ENCODE data around the gene IGFBP3. TPM values are rescaled to one million over a fixed set of nuclear protein-coding genes. Genes with fewer than 3 reads are reported as not detected.

Gene IGFBP3
- polyA plus RNA-seq, 3 donors: 0.06 TPM; not detected in 2

- Mint-ChIP-seq H3K4me3 (peak overlapping the region in 1 of 2 donors; percentile 72), H3K27me3 (ENCODE audit: low read depth in 3 of 3) (peaks cover 53 to 76% (median 64%) of the 10 kb centered on the region in 3 donors), H3K9me3 (peaks cover 0 to 9% (median 0%) of the 10 kb centered on the region in 7 donors), H3K36me3 (no peaks in the 10 kb centered on the region), H3K4me1 (peaks cover 4% of the 10 kb centered on the region), H3K27ac (no peak overlapping the region)
- DNase-seq: no peak
- TF ChIP-seq CTCF (IDR thresholded peaks at IDR 0.05): no peak
- no peaks in the 10 kb centered on the region for H3K4me1 ChIP-seq (ENCODE audit: control insufficient read depth in 1 of 2, insufficient read depth in 2 of 2, low read length in 2 of 2)
- 7% methylated on average over 28 of the region's 36 CpGs for WGBS (ENCODE audit: insufficient coverage)
- no peak overlapping the region for H3K9ac ChIP-seq (ENCODE audit: insufficient read depth, low read length, poor library complexity, severe bottlenecking)
- H3K27me3 ChIP-seq (ENCODE audit: control insufficient read depth in 2 of 2, insufficient read depth in 2 of 2, low read length in 2 of 2): peaks cover 53 to 70% of the 10 kb centered on the region in 2 donors
- intact Hi-C loops (cut with micrococcal nuclease): no loop called here
- peaks cover 0 to 18% of the 10 kb centered on the region in 2 donors for H3K9me3 ChIP-seq (replicated peaks in 1 of 2; ENCODE audit: control insufficient read depth in 1 of 2, insufficient read depth in 1 of 2, low read length in 2 of 2)
- no peaks in the 10 kb centered on the region for H4K20me1 ChIP-seq (ENCODE audit: insufficient read depth, low read length)
- no peak overlapping the region for H3K4me2 ChIP-seq (replicated peaks; ENCODE audit: extremely low read depth, low read length, poor library complexity, severe bottlenecking)
- no peak overlapping the region for H3K27ac ChIP-seq (ENCODE audit: low read depth in 1 of 2, low read length in 2 of 2)
- H3K4me3 ChIP-seq (replicated peaks in 1 of 3; ENCODE audit: low read depth in 2 of 3, low read length in 3 of 3): no peak overlapping the region
- H2AFZ ChIP-seq (ENCODE audit: insufficient read depth, low read depth, low read length, poor library complexity, severe bottlenecking): no peak overlapping the region
- no peaks in the 10 kb centered on the region for H3K79me2 ChIP-seq (ENCODE audit: insufficient read depth, low read length)
- no peaks in the 10 kb centered on the region for H3K36me3 ChIP-seq (replicated peaks in 1 of 2; ENCODE audit: control insufficient read depth in 1 of 2, insufficient read depth in 2 of 2, low read length in 2 of 2)
These were observed 837 bp upstream of the IGFBP3 start for GRCh38 chr7:45921699-45922519.

GRCh38 chr7:45921381-45921698 lies 268 bp upstream of the IGFBP3 start:
- H3K79me2 ChIP-seq (ENCODE audit: insufficient read depth, low read length): no peaks in the 10 kb centered on the region
- peaks cover 53 to 76% (median 64%) of the 10 kb centered on the region in 3 donors for H3K27me3 Mint-ChIP-seq (ENCODE audit: low read depth in 3 of 3)
- peaks cover 55 to 70% of the 10 kb centered on the region in 2 donors for H3K27me3 ChIP-seq (ENCODE audit: control insufficient read depth in 2 of 2, insufficient read depth in 2 of 2, low read length in 2 of 2)
- H3K9ac ChIP-seq (ENCODE audit: insufficient read depth, low read length, poor library complexity, severe bottlenecking): no peak overlapping the region
- no peak for DNase-seq
- no peaks in the 10 kb centered on the region for H4K20me1 ChIP-seq (ENCODE audit: insufficient read depth, low read length)
- TF ChIP-seq CTCF (IDR thresholded peaks at IDR 0.05): no peak
- no peaks in the 10 kb centered on the region for H3K36me3 Mint-ChIP-seq
- no peaks in the 10 kb centered on the region for H3K36me3 ChIP-seq (replicated peaks in 1 of 2; ENCODE audit: control insufficient read depth in 1 of 2, insufficient read depth in 2 of 2, low read length in 2 of 2)
- no peak overlapping the region for H3K4me2 ChIP-seq (replicated peaks; ENCODE audit: extremely low read depth, low read length, poor library complexity, severe bottlenecking)
- H3K4me1 Mint-ChIP-seq: peaks cover 4% of the 10 kb centered on the region
- no peak overlapping the region for H3K27ac Mint-ChIP-seq
- H3K4me3 Mint-ChIP-seq: peak overlapping the region in 1 of 2 donors; percentile 72
- H3K4me3 ChIP-seq (replicated peaks in 1 of 3; ENCODE audit: low read depth in 2 of 3, low read length in 3 of 3): no peak overlapping the region
- peaks cover 0 to 9% (median 0%) of the 10 kb centered on the region in 7 donors for H3K9me3 Mint-ChIP-seq
- H3K9me3 ChIP-seq (replicated peaks in 1 of 2; ENCODE audit: control insufficient read depth in 1 of 2, insufficient read depth in 1 of 2, low read length in 2 of 2): peaks cover 0 to 18% of the 10 kb centered on the region in 2 donors
- 3% methylated on average over 31 of the region's 31 CpGs for WGBS (ENCODE audit: insufficient coverage)
- H2AFZ ChIP-seq (ENCODE audit: insufficient read depth, low read depth, low read length, poor library complexity, severe bottlenecking): no peak overlapping the region
- H3K27ac ChIP-seq (ENCODE audit: low read depth in 1 of 2, low read length in 2 of 2): no peak overlapping the region
- intact Hi-C loops (cut with micrococcal nuclease): no loop called here
- H3K4me1 ChIP-seq (ENCODE audit: control insufficient read depth in 1 of 2, insufficient read depth in 2 of 2, low read length in 2 of 2): no peaks in the 10 kb centered on the region
